ENCODE measurements around the gene DYRK2. TPM values are rescaled to one million over a fixed set of nuclear protein-coding genes. Genes with fewer than 3 reads are reported as not detected.

The DYRK2 gene
- total RNA-seq, 4 donors from 2014 or later: 14.1 to 25.7 (median 15.9) TPM

DNA sequence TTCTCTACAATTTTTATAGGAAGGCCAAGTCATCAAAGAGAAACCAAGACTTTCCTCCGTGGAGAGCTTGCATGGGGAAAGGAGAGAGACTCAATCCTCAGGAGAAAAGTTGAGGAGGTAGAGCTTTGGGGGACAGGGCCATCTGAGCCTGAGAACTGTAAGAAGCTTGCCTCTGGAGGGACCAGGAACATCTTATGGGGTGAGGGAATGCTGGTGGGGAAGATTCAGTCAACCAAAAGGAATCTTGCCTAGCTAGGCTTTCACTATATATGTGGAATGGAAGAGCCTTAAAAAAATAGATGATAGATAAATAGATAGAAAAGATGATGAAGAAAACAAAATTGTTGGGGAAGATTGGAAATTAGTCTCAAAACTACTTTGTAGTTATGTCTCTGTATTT is 63.5 kb downstream of the DYRK2 start:
- intact Hi-C loops (cut with DNase I; ENCODE audit: low total_unique reads): no loop called here
- Histone ChIP-seq H3K27ac (no peak overlapping the region), H3K36me3 (no peaks in the 10 kb centered on the region), H3K9me3 (no peaks in the 10 kb centered on the region), H3K4me3 (no peak overlapping the region), H3K27me3 (no peaks in the 10 kb centered on the region), H3K4me1 (peaks cover 2 to 6% of the 10 kb centered on the region in 2 donors)
- in situ Hi-C loops (cut with MboI; ENCODE audit: low sequenced_read_pairs in 4 of 4): no loop called here
- DNase-seq (no peak), ATAC-seq (no peak)
- no peak for TF ChIP-seq POLR2A (IDR thresholded peaks at IDR 0.05)
- TF ChIP-seq, protein P1, sequence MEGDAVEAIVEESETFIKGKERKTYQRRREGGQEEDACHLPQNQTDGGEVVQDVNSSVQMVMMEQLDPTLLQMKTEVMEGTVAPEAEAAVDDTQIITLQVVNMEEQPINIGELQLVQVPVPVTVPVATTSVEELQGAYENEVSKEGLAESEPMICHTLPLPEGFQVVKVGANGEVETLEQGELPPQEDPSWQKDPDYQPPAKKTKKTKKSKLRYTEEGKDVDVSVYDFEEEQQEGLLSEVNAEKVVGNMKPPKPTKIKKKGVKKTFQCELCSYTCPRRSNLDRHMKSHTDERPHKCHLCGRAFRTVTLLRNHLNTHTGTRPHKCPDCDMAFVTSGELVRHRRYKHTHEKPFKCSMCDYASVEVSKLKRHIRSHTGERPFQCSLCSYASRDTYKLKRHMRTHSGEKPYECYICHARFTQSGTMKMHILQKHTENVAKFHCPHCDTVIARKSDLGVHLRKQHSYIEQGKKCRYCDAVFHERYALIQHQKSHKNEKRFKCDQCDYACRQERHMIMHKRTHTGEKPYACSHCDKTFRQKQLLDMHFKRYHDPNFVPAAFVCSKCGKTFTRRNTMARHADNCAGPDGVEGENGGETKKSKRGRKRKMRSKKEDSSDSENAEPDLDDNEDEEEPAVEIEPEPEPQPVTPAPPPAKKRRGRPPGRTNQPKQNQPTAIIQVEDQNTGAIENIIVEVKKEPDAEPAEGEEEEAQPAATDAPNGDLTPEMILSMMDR (IDR thresholded peaks at IDR 0.05 in 4 of 5, conservative IDR thresholded peaks at IDR 0.05 in 1 of 5): no peak

GRCh38 chr12:67714648-67715047 is 66.1 kb downstream of the DYRK2 start:
- in situ Hi-C loops (cut with MboI; ENCODE audit: low sequenced_read_pairs in 4 of 4): no loop called here
- H3K36me3 ChIP-seq: no peaks in the 10 kb centered on the region
- intact Hi-C loops (cut with DNase I; ENCODE audit: low total_unique reads): no loop called here
- H3K27me3 ChIP-seq: no peaks in the 10 kb centered on the region
- ATAC-seq (peak in 1 of 2 donors; percentile 62), DNase-seq (no peak)
- no peaks in the 10 kb centered on the region for H3K9me3 ChIP-seq
- no peak overlapping the region for H3K4me3 ChIP-seq
- peaks cover 2 to 6% of the 10 kb centered on the region in 2 donors for H3K4me1 ChIP-seq
- TF ChIP-seq, protein P1 (IDR thresholded peaks at IDR 0.05 in 4 of 5, conservative IDR thresholded peaks at IDR 0.05 in 1 of 5): no peak
- TF ChIP-seq POLR2A (IDR thresholded peaks at IDR 0.05): no peak
- H3K27ac ChIP-seq: no peak overlapping the region

Data from gastrocnemius medialis (tissue), 4 donors.